Liver (tissue), 3 donors: ENCODE results near the gene CERS4.

ENCODE experiments used
- HNF4A ChIP-seq, 2 donors: conservative IDR thresholded peaks; 2 replicates each; pipeline ENCODE4 v1.6.1; 2016; ENCODE audit warnings: antibody characterized with exemption in 2 of 2, mild to moderate bottlenecking in 2 of 2
- HNF4G ChIP-seq: IDR thresholded peaks from 2 replicates; pipeline ENCODE4 v1.6.1; 2016; ENCODE audit warnings: antibody characterized with exemption
- TF ChIP-seq, protein P1 (sequence below): fragments of 150-350 bp; IDR thresholded peaks from 2 replicates; pipeline ENCODE4 v1.5.1; 2017; ENCODE audit warnings: improper control_type of control experiment, low read depth, low read length; ENCODE audit not compliant: missing input control
- donor health status: healthy.
- donor health status: healthy.

DNA sequence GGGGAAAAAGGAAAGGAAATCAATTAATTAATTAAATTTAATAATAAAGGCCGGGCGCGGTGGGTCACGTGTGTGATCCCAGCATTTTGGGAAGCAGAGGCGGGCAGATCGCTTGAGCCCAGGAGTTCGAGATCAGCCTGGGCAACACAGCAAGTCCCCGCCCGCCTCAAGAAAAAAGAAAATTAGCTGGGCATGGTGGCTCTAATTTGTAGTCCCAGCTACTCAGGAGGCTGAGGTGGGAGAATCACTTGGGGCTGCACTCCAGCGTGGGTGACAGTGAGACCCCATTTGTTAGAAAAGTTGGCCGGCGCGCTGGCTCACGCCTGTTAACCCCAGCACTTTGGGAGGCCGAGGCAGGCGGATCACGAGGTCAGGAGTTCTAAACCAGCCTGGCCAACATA lies 99.7 kb downstream of the CERS4 start:
- TF ChIP-seq, protein P1, sequence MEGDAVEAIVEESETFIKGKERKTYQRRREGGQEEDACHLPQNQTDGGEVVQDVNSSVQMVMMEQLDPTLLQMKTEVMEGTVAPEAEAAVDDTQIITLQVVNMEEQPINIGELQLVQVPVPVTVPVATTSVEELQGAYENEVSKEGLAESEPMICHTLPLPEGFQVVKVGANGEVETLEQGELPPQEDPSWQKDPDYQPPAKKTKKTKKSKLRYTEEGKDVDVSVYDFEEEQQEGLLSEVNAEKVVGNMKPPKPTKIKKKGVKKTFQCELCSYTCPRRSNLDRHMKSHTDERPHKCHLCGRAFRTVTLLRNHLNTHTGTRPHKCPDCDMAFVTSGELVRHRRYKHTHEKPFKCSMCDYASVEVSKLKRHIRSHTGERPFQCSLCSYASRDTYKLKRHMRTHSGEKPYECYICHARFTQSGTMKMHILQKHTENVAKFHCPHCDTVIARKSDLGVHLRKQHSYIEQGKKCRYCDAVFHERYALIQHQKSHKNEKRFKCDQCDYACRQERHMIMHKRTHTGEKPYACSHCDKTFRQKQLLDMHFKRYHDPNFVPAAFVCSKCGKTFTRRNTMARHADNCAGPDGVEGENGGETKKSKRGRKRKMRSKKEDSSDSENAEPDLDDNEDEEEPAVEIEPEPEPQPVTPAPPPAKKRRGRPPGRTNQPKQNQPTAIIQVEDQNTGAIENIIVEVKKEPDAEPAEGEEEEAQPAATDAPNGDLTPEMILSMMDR: no peak
- no peak for TF ChIP-seq HNF4A (conservative IDR thresholded peaks at IDR 0.05)
- no peak for TF ChIP-seq HNF4G
